COLO829 (cell line): ENCODE measurements around the gene PLPP7.
"Not testable (repeated sequence)": the region's sequence is repeated elsewhere in the genome, so short reads cannot be mapped to it uniquely, and the experiment has no call there.

Experiments
- DNase-seq: peaks from one replicate; pipeline ENCODE4 v3.0.0; 2012; ENCODE audit warnings: low spot score

PLPP7 gene

GRCh38 chr9:131289301-131290035 is at the start of gene PLPP7:
TSS of gene PLPP7 (plus strand) at chr9:131289723. CDS start at chr9:131289998, 275 bp downstream.
- peak; percentile 35 for DNase-seq

GRCh38 chr9:131240047-131240921 is 49.2 kb upstream of the PLPP7 start:
- DNase-seq = no peak

GRCh38 chr9:131244331-131244730 is 45.2 kb upstream of the PLPP7 start:
- DNase-seq = not testable (repeated sequence)

GRCh38 chr9:131246618-131247017 is 42.9 kb upstream of the PLPP7 start:
- no peak for DNase-seq

GRCh38 chr9:131252120-131252519 is 37.4 kb upstream of the PLPP7 start:
- no peak for DNase-seq

GRCh38 chr9:131253891-131254491 is 35.5 kb upstream of the PLPP7 start:
- DNase-seq = no peak

- no peak for DNase-seq
Measured at GRCh38 chr9:131254626-131255025, 34.9 kb upstream of the PLPP7 start.

GRCh38 chr9:131255676-131256197 is 33.8 kb upstream of the PLPP7 start:
- DNase-seq = no peak

- DNase-seq = no peak
Measured at GRCh38 chr9:131257266-131258025, 32.1 kb upstream of the PLPP7 start.

GRCh38 chr9:131258186-131258585 is 31.3 kb upstream of the PLPP7 start:
- no peak for DNase-seq

- no peak for DNase-seq
Measured at GRCh38 chr9:131258698-131259431, 30.7 kb upstream of the PLPP7 start.

GRCh38 chr9:131259432-131259898 is 30.1 kb upstream of the PLPP7 start:
- no peak for DNase-seq

- DNase-seq = no peak
Measured at GRCh38 chr9:131259916-131260597, 29.5 kb upstream of the PLPP7 start.

GRCh38 chr9:131260751-131261452 is 28.6 kb upstream of the PLPP7 start:
- DNase-seq = no peak

GRCh38 chr9:131262327-131263032 is 27.0 kb upstream of the PLPP7 start:
- DNase-seq = no peak

GRCh38 chr9:131263033-131263343 is 26.5 kb upstream of the PLPP7 start:
- DNase-seq = not testable (repeated sequence)

- no peak for DNase-seq
Measured at GRCh38 chr9:131263701-131264100, 25.8 kb upstream of the PLPP7 start.

GRCh38 chr9:131264231-131264630 is 25.3 kb upstream of the PLPP7 start:
- no peak for DNase-seq
